Measurements from ENCODE around the gene ABHD14A. TPM values are rescaled to one million over a fixed set of nuclear protein-coding genes. Genes with fewer than 3 reads are reported as not detected.

ABHD14A gene
- total and polyA plus RNA-seq, 2 experiments from 2014 or later: 17.1 to 55.1 TPM

- peak within 1 kb of the TSS; percentile 82 for H3K27ac ChIP-seq
- H3K9me3 ChIP-seq (ENCODE audit: low read depth): no peaks in the 10 kb centered on the region
- no peaks in the 10 kb centered on the region for H3K36me3 ChIP-seq (replicated peaks; ENCODE audit: insufficient read depth, low read depth)
- H3K4me3 ChIP-seq: peak within 1 kb of the TSS; percentile 21
- no peaks in the 10 kb centered on the region for H4K20me1 ChIP-seq (ENCODE audit: insufficient read depth, poor library complexity, severe bottlenecking)
- H3K9me2 ChIP-seq (replicated peaks; ENCODE audit: insufficient read depth): no peaks in the 10 kb centered on the region
- DNase-seq (ENCODE audit: low spot score): peak; percentile 100
- WGBS (ENCODE audit: low lambda C conversion rate, missing lambda C conversion rate): 4% methylated on average over 63 of the region's 67 CpGs
- no peaks in the 10 kb centered on the region for H3K27me3 ChIP-seq
- peak within 1 kb of the TSS; percentile 33 for H2AFZ ChIP-seq
- peaks cover 10% of the 10 kb centered on the region for H3K4me1 ChIP-seq (ENCODE audit: insufficient read depth)
- TF ChIP-seq EZH2phosphoT487 (IDR thresholded peaks at IDR 0.05; ENCODE audit: low read depth, severe bottlenecking, unreplicated experiment): no peak
- peak; percentile 100 for TF ChIP-seq CTCF (IDR thresholded peaks at IDR 0.05; ENCODE audit: poor library complexity)
- H3K79me2 ChIP-seq: peaks cover 24% of the 10 kb centered on the region
- peak within 1 kb of the TSS; percentile 92 for H3K4me2 ChIP-seq
These were observed 32.9 kb upstream of the ABHD14A start, which contains the start of the genes PARP3 and RRP9 for GRCh38 chr3:51941798-51942602. TSS of gene PARP3 (plus strand) at chr3:51942363. CDS start at chr3:51943356, 993 bp downstream. TSS of gene RRP9 (minus strand) at chr3:51941904. CDS start at chr3:51941867, 37 bp downstream.

- Histone ChIP-seq H3K4me3 (no peak overlapping the region), H2AFZ (peak overlapping the region; percentile 33)
- WGBS (ENCODE audit: low lambda C conversion rate, missing lambda C conversion rate): 72% methylated on average over 16 of the region's 17 CpGs
These were observed 32.0 kb upstream of the ABHD14A start for GRCh38 chr3:51942603-51943450.

More at GRCh38 chr3:51942603-51943450, 32.0 kb upstream of the ABHD14A start:
- Histone ChIP-seq H3K27me3 (no peaks in the 10 kb centered on the region), H3K4me2 (peak overlapping the region; percentile 72), H3K9me3 (ENCODE audit: low read depth) (no peaks in the 10 kb centered on the region), H4K20me1 (ENCODE audit: insufficient read depth, poor library complexity, severe bottlenecking) (no peaks in the 10 kb centered on the region), H3K79me2 (peaks cover 24% of the 10 kb centered on the region), H3K36me3 (replicated peaks; ENCODE audit: insufficient read depth, low read depth) (no peaks in the 10 kb centered on the region), H3K9me2 (replicated peaks; ENCODE audit: insufficient read depth) (no peaks in the 10 kb centered on the region), H3K27ac (peak overlapping the region; percentile 82), H3K4me1 (ENCODE audit: insufficient read depth) (peaks cover 10% of the 10 kb centered on the region)
- TF ChIP-seq EZH2 (IDR thresholded peaks at IDR 0.05; ENCODE audit: borderline replicate concordance) (no peak), EZH2phosphoT487 (IDR thresholded peaks at IDR 0.05; ENCODE audit: low read depth, severe bottlenecking, unreplicated experiment) (no peak), CTCF (IDR thresholded peaks at IDR 0.05; ENCODE audit: poor library complexity) (no peak)
- DNase-seq (ENCODE audit: low spot score): peak; percentile 63

Data from hepatocyte (in vitro differentiated cells).